ENCODE measurements around the gene PRDM4. TPM values are rescaled to one million over a fixed set of nuclear protein-coding genes. Genes with fewer than 3 reads are reported as not detected.

Gene PRDM4
- polyA plus RNA-seq, 2 of the 4 experiments (the other 2 are of a cell fraction): 14.6 to 31.6 TPM

GRCh38 chr12:107764626-107765025 lies 3.7 kb upstream of the PRDM4 start:
- Histone ChIP-seq H3K4me1 (peaks cover 1% of the 10 kb centered on the region; the same call in 2 of the 3 replicates), H3K27ac (no peak overlapping the region), H3K4me3 (no peak overlapping the region), H3K9me3 (no peaks in the 10 kb centered on the region), H3K4me2 (no peak overlapping the region)
- no peak for FAIRE-seq
- DNase-seq (ENCODE audit: low read depth in 1 of 2, low spot score in 1 of 2): no peak
- TF ChIP-seq POLR2AphosphoS2 (conservative IDR thresholded peaks at IDR 0.05; ENCODE audit: low read length): no peak
- no peak for TF ChIP-seq E2F6 (IDR thresholded peaks at IDR 0.05; ENCODE audit: borderline replicate concordance, low read depth)
- no peak for TF ChIP-seq RNF2 (IDR thresholded peaks at IDR 0.05; ENCODE audit: borderline replicate concordance, low read depth)
- no peak for TF ChIP-seq NR3C1 (IDR thresholded peaks at IDR 0.05)
- TF ChIP-seq NFE2L2 (conservative IDR thresholded peaks at IDR 0.05; ENCODE audit: low read length): no peak
- TF ChIP-seq EP300 (IDR thresholded peaks at IDR 0.05): no peak
- no peak for TF ChIP-seq HOXB5 (CRISPR knock-in tag; IDR thresholded peaks at IDR 0.05)
- no peak for TF ChIP-seq GATA3 (IDR thresholded peaks at IDR 0.05; ENCODE audit: borderline replicate concordance)
- no peak for TF ChIP-seq ZSCAN20 (CRISPR knock-in tag; IDR thresholded peaks at IDR 0.05)
- 52% methylated on average over 4 of the region's 4 CpGs for WGBS (ENCODE audit: missing lambda C conversion rate)
- ChIA-PET POLR2A (no interaction called here), CTCF (no interaction called here)
- no peak for ATAC-seq

DNA sequence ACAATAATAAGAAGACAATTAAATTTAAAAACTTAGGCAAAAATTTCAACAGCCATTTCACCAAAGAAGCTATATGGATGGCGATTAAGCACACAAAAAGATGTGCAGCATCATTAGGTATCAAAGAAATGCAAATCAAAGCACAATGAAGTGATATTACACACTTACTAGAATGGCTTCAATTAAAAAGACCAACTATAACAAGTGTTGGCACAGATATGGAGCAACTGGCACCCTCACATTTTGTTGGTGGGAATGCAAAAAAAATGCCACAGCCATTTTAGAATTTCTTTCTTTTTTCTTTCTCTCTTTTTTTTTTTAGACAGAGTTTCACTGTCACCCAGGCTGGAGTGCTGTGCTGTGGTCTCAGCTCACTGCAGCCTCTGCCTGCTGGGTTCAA lies 1.9 kb upstream of the PRDM4 start:
- CTCF ChIA-PET: interaction anchor here (0.5 kb wide), 1 partner anchor 52 kb away, joined by 4 read pairs; no protein-coding TSS in a partner anchor
- H3K4me3 ChIP-seq: no peak overlapping the region
- peaks cover 14% of the 10 kb centered on the region for H3K4me1 ChIP-seq

DNA sequence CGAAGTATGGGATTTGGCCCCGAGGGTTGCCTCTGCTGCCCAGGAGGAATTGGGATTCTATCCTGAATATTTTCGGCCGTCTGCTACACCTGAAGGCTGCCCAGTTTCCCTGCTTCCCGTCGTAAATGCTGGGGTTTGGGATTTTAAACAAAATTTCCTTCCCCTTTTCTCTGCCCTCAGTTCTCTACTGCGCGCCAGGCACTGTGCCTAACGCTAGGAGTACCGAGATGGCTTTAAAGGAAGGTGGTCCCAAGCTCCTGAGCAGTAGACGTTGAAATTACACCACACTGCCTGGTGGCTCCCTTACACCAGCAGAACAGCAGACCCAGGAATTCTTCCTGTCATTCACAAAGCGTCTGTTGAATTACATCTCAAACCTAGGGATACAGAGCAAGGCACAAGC lies 566 bp upstream of the PRDM4 start:
- DNase-seq (ENCODE audit: low read depth in 1 of 2, low spot score in 1 of 2) (no peak), FAIRE-seq (no peak), ATAC-seq (peak; percentile 6 to 34; a peak in 5 of 6 replicates)
- Histone ChIP-seq H3K4me3 (peak overlapping the region; percentile 90), H3K4me1 (peaks cover 14% of the 10 kb centered on the region), H3K27ac (peak overlapping the region; percentile 91 to 96), H3K9me3 (no peaks in the 10 kb centered on the region), H3K4me2 (peak overlapping the region; percentile 96)
- ChIA-PET POLR2A (no interaction called here), CTCF (interaction anchor here (1.3 to 1.9 kb wide), 2 partner anchors 125 to 152 kb away, joined by 4 read pairs; no protein-coding TSS in a partner anchor)
- TF ChIP-seq ZFP36 (IDR thresholded peaks at IDR 0.05; ENCODE audit: borderline replicate concordance, partially characterized antibody) (no peak), MAFK (IDR thresholded peaks at IDR 0.05; ENCODE audit: partially characterized antibody) (no peak), ZNF302 (CRISPR knock-in tag; IDR thresholded peaks at IDR 0.05) (no peak), BHLHE40 (IDR thresholded peaks at IDR 0.05; ENCODE audit: low read depth, low read length) (no peak), CHD4 (IDR thresholded peaks at IDR 0.05; ENCODE audit: borderline replicate concordance) (no peak), RAD21 (conservative IDR thresholded peaks at IDR 0.05 in 1 of 2, IDR thresholded peaks at IDR 0.05 in 1 of 2) (no peak), TP53 (CRISPR knock-in tag; IDR thresholded peaks at IDR 0.05) (no peak), NPAS2 (CRISPR knock-in tag; IDR thresholded peaks at IDR 0.05; ENCODE audit: borderline replicate concordance) (no peak), HEYL (CRISPR knock-in tag; IDR thresholded peaks at IDR 0.05) (no peak), E2F6 (IDR thresholded peaks at IDR 0.05; ENCODE audit: borderline replicate concordance, low read depth) (no peak), HOXB5 (CRISPR knock-in tag; IDR thresholded peaks at IDR 0.05) (no peak)
- 21% methylated on average over 12 of the region's 12 CpGs for WGBS (ENCODE audit: missing lambda C conversion rate)

More for the DNA sequence above, 1.9 kb upstream of the PRDM4 start:
- Histone ChIP-seq H3K4me2 (no peak overlapping the region), H3K27ac (no peak overlapping the region), H3K9me3 (no peaks in the 10 kb centered on the region)
- WGBS (ENCODE audit: missing lambda C conversion rate): 65% methylated on average over 1 of the region's 1 CpG
- FAIRE-seq: no peak
- no peak for TF ChIP-seq NFE2L2 (conservative IDR thresholded peaks at IDR 0.05; ENCODE audit: low read length)
- TF ChIP-seq SMC3 (IDR thresholded peaks at IDR 0.05): no peak
- TF ChIP-seq, protein P1, sequence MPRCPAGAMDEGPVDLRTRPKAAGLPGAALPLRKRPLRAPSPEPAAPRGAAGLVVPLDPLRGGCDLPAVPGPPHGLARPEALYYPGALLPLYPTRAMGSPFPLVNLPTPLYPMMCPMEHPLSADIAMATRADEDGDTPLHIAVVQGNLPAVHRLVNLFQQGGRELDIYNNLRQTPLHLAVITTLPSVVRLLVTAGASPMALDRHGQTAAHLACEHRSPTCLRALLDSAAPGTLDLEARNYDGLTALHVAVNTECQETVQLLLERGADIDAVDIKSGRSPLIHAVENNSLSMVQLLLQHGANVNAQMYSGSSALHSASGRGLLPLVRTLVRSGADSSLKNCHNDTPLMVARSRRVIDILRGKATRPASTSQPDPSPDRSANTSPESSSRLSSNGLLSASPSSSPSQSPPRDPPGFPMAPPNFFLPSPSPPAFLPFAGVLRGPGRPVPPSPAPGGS (IDR thresholded peaks at IDR 0.05): no peak
- no peak for TF ChIP-seq PHF8 (IDR thresholded peaks at IDR 0.05; ENCODE audit: borderline replicate concordance, low read depth)
- no peak for TF ChIP-seq GATA3 (IDR thresholded peaks at IDR 0.05; ENCODE audit: borderline replicate concordance)
- TF ChIP-seq ZC3H11A (IDR thresholded peaks at IDR 0.05): no peak
- TF ChIP-seq JUNB (IDR thresholded peaks at IDR 0.05): no peak
- TF ChIP-seq ELK1 (IDR thresholded peaks at IDR 0.05; ENCODE audit: low read depth, low read length): no peak
- TF ChIP-seq TFCP2L1 (CRISPR knock-in tag; IDR thresholded peaks at IDR 0.05): no peak
- DNase-seq (ENCODE audit: low read depth in 1 of 2, low spot score in 1 of 2): no peak
- POLR2A ChIA-PET: no interaction called here
- ATAC-seq: no peak

All from A549 (cell line).